HG03064 (cell line): Measurements from ENCODE around the gene DHRS3.
"Not testable (repeated sequence)": the region's sequence is repeated elsewhere in the genome, so short reads cannot be mapped to it uniquely, and the experiment has no call there.

ENCODE experiments used
- ATAC-seq: cut with Tn5 transposase; IDR thresholded peaks from one replicate; pipeline ENCODE4 v1.9.1; 2021; ENCODE audit warnings: low read depth; ENCODE audit not compliant: unreplicated experiment

The DHRS3 gene

DNA sequence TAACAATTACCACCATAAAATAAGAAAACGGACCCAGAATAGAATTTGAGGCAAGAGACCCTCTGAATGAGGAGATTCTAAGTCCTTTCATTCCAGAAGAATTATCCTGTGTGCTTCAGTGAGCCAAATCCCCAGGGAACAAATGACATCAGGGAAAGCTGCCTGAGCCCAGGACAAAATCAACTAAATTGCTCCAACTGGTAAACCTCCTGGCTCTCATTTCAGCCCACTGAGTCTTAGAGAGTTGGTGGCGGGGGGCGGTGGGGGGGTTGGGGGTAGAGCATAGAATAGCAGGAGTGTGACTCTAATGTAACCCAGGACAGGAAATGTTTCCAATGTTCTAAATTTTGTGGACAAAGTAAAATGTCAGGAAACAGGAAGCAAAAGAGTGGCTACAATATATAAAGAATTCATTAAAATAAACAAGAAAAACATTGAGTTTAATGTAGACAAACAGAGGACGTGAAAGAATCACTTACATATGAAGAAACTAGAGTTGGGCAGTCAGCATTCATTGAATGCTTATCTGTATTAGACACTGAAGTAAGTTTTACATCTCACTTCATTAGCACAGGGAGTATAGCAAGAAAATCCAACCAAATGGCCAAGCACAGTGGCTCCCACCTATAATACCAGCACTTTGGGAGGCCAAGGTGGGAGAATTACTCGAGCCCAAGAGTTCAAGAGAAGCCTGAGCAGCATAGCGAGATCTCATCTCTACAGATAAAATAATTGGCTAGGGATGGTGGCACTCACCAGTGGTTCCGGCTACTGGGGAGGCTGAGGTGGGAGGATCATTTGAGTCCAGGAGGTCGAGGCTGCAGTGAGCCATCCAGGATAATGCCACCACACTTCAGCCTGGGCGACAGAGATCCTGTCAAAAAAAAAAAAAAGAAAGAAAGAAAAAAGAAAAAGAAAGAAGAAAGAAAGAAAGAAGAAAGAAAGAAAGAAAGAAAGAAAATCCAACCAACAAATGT lies 75.1 kb downstream of the DHRS3 start:
- ATAC-seq, result no peak

- no peak for ATAC-seq
These were observed 75.9 kb downstream of the DHRS3 start for GRCh38 chr1:12542138-12542465.

- no peak for ATAC-seq
These were observed 76.5 kb downstream of the DHRS3 start for GRCh38 chr1:12541274-12542137.

DNA sequence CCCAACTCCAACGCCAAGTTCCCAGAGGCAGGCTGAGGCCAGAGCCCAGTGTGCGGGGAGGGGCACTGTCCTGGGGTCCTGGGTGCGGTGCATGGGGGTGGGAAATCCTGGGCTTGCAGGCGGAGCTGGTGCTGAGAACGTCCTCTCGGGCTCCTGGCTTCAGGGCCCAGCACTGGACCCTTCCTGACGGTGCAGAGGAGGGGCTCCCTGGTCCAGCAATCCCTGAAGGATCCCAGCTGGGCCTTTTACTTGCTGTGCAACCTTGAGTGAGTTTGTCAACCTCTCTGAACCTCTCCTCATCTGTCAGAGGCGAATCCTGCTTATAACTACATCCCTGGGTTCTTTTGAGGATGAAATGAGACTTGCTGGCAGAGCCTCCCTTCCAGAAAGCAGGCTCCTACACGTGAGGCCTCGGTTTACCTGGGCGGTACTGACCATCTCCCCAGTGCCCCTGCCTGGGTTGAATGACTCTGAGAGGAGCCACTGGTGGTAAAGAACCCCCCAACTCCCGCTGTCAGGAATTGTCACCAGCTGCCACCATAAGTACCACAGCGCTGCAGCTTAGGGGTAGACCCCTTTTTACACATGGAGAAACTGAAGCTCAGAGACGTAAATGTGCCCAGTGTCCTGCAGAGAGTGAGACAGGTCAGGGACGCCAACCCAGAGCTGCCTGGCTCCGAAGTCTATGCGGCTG lies 77.3 kb downstream of the DHRS3 start:
- ATAC-seq, result no peak

DNA sequence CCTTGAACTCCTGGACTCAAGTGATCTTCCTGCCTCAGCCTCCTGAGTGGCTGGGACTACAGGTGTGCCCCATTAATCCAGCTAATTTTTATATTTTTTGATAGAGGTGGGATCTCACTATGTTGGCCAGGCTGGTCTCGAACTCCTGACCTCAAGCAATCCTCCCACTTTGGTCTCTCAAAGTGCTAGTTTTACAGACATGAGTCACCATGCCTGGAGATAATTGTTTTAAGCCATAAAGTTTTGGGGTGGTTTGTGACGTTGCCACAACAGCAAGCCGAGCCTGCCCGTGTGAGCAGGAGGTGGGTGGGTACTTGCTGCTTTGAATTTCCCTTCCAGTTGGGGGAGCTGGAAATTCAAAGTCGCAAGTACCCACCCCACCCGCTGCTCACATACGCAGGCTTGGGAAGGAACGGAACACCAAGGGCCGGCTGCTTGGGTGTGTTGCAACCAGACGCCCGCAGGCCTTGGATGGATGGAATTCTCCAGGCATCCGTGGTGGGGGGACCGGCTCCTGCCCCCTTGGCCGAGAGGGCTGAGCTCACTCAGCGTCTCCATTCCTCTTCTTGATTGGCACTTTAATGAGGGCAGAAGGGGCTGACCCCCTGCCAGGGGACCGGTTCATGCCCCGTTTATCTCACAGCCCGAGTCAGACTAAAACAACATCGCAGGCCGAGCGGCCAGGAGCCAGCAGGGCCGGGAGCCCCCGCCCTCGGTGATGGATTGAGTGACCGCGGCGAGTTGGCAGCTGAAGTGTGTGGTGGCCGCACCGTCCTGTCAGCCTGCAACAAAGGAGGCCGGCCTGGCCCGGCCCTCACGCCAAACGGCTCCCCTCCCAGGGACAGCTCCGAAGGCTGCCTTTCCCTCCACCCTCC lies 78.1 kb downstream of the DHRS3 start:
- ATAC-seq, result no peak

DNA sequence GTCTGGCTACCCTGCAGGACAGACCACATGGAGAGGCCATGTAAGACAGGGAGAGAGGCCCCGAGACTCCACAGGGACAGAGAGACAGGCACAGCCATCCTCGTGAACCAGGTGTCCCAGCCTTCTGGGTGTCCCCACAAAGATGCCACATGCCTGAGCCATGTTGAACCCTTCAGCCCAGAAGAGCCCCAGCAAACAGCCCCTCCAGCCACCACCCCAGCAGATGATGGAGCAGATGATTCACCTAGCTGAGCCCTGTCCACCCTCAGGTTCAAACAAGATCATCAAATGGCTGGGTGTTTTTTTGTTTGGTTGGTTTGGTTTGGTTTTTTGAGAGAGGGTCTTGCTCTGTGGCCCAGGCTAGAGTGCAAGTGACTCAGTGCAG lies 78.7 kb downstream of the DHRS3 start:
- no peak for ATAC-seq

- not testable (repeated sequence) for ATAC-seq
These were observed 79.5 kb downstream of the DHRS3 start for GRCh38 chr1:12538536-12538935.

DNA sequence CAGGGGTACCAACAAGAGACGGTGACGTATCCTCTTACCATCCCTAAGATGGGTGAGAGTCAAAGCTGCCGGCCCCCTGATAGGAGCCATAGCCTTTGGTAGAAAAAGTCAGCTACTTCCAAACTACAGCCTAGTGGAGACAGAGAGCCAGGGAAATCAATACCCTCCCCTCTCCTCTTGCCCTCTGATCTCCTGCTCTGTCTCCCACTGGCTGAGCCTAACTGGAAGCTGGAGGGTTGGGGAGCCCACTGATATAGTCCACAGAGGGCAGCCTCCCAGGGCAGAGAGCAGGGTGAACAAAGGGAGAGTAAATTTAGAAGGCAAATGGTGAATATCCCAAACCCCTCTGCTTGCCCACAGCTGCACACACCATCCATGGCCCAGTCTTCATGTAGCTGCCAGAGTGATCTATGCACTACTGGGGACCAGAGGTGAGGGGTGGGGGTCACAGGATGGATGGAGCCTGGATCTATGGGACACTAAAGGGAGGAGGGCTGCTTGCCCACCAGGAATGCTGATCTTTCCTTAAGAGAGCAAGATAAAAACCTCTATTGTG lies 80.0 kb downstream of the DHRS3 start:
- no peak for ATAC-seq

DNA sequence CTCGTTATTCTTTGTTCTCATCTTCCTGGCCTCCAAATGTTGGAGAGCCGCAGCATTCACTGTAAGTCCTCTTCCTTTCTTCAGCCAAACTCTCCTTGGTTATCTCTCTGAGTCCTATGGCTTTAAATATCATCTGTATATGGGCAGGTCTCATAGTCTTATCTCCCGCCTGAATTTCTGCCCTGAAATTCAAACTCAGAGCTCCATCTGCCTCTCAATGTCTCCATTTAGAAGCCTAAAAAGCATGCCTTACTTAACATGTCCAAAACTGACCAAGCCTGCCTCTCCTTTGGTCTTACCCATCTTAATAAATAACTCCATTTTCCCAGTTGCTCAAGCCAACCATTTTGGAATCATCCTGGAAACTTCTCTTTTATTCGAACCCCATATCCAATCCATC lies 80.7 kb downstream of the DHRS3 start:
- ATAC-seq, result no peak

DNA sequence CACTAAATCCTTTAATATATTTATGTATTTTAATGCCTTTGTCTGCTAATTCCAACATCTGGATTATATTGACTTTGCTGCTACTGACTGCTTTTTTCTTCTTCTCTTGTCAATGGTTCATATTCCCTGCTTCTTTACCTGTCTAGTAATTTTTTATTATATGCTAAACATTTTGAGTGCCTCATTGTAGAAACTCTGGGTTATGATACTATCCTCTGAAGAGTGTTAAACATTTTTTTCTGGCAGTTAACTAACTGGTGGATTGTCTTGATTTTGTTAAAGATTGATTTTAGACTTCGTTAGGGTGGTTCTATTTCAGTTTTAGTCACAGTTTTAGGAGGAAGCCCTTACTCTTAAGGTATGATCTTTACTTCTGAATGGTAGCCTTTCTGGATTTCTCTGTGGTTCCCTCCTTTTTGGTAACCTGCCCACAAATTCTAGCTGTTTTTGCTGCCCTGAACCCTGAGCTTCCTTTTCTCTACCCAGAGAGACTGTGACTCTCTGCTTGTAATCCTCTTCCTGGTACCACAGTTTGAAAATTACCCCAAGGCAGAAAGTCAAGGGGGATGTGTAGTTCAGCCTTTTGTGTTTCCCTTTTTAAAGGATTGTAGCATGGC lies 81.9 kb downstream of the DHRS3 start:
- no peak for ATAC-seq

DNA sequence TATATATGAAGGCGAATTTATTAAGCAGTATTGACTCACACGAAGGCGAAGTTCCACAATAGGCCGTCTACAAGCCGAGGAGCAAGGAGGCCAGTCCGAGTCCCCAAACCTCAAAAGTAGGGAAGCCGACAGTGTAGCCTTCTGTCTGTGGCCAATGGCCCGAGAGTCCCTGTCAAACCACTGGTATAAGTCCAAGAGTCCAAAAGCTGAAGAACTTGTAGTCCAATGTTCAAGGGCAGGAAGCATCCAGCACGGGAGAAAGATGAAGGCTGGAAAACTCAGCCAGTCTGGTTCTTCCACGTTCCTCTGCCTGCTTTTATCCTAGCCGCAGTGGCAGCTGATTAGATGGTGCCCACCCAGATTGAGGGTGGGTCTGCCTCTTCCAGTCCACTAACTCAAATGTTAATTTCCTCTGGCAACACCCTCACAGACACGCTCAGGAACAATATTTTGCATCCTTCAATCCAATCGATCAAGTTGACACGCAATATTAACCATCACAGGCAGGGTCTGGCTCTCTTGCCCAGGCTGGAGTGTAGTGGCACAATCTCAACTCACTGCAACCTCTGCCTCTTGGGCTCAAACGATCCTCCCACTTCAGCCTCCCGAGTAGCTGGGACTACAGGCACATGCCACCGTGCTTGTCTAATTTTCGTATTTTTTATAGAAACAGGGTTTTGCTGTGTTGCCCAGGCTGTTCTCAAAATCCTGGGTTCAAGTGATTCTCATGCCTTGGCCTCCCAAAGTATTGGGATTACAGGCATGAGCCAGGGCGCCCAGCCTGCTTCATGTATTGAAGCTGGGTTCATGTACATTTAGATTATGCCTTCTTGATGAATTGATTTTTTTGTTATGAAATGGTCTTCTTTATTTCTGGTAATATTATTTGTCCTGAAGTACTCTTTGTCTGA lies 85.3 kb downstream of the DHRS3 start:
- no peak for ATAC-seq

DNA sequence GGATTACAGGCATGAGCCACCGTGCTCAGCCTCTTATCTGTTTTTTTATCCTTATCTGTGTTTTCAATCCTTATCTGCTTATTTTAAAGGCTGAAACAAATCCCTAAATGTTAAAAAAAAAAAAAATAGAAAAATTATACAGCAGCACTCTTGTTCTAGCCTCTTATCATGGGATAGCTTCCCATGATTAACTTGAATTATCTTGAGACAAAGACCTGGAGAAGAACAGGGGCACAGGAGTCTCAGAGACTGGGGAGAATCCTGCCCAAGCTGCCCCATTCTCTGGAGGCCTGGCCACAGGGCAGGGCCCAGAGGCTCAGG lies 86.9 kb downstream of the DHRS3 start:
- no peak for ATAC-seq

GRCh38 chr1:12530462-12531178 lies 87.4 kb downstream of the DHRS3 start:
- no peak for ATAC-seq

GRCh38 chr1:12529640-12530174 lies 88.3 kb downstream of the DHRS3 start:
- no peak for ATAC-seq

DNA sequence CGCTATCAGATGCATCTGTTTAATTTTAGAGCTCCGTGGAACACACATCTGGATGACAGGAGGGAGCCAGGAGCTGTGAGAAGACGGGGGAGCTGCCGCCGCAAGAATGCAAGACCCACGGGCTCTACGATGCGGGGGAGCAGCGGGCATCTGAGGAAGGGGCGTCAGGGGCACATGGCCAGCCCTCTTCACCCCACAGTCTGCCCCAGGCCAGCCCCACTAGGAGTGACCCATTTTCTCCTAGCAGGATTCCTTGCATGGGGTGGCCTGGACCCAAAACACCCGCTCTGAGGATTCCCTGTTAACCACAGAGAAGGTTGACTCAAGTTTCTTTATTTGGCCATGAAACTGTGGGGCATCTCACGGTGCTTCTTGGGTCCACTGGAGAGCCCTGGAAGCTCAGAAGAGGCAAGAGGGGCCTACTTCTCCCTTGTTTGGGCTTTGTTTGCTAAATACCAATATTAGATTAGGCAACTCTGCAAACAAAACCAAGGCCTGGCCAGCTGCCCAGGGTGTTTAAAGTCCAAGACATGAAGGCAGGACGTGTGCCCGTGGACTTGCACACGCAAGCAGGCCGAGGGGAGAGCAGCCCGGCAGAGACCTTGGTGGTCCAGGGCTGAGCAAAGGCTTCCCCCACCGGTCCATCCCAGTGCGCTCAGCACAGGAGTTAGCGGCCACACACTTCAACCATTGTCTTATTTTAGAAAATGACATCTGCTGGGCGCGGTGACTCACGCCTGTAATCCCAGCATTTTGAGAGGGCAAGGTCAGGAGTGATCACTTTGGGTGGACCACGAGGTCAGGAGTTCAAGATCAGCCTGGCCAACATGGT lies 89.8 kb downstream of the DHRS3 start:
- ATAC-seq, result no peak

DNA sequence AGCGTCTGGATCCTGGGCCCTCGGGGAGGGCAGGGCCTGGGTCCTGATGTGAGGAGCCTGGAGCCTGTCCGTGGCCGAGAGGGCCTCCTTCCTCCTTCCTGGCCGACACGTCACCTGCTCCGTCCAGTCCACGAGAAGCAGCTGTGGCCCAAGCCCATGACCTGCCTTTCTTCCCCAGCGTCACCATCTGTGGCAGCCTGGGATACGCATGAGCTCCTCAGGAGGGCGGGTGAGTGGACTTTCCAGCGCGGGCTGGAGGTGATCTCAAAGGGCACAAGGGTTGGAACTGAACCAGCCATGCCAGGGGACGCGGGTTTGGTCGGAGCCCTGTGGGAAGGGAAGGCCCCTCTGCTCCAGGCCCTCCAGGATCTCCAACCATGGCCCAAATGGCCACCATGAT lies 90.4 kb downstream of the DHRS3 start:
- ATAC-seq, result no peak
